GM19397 (cell line): ENCODE results near the gene PAFAH1B2.
"Not testable (repeated sequence)": the region's sequence is repeated elsewhere in the genome, so short reads cannot be mapped to it uniquely, and the experiment has no call there.

Experiments
- ATAC-seq: cut with Tn5 transposase; IDR thresholded peaks from one replicate; pipeline ENCODE4 v1.9.1; 2021; ENCODE audit warnings: mild to moderate bottlenecking, moderate library complexity; ENCODE audit not compliant: unreplicated experiment

The PAFAH1B2 gene

DNA sequence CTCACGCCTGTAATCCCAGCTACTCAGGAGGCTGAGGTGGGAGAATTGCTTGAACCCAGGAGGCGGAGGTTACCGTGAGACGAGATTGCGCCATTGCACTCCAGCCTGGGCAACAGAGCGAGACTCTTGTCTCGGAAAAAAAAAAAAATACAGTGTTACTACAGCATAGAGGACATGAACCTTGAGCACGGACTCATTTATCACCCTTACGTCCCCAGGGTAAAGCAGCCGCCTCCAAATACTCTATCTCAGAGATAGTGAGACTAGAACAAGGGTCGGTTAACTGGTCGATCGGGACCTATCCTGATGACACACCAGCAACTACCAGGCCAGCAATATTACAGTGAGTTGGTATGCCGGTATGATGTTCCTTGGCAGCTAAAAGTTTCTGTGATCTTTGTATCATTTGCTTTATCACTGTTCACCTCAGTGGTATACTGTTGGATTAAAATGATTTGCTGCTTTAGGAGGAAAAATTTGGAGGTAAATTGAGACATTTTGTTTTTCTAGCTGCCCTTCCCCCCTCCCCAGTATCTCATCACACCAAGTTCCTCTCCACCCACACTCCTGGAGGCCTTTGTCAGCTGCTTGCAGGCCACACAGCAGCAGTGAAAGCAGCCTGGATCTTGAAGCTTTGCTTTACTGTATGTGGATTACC is 27.4 kb downstream of the PAFAH1B2 start:
- no peak for ATAC-seq

GRCh38 chr11:117172724-117173421 is 28.8 kb downstream of the PAFAH1B2 start:
- no peak for ATAC-seq

DNA sequence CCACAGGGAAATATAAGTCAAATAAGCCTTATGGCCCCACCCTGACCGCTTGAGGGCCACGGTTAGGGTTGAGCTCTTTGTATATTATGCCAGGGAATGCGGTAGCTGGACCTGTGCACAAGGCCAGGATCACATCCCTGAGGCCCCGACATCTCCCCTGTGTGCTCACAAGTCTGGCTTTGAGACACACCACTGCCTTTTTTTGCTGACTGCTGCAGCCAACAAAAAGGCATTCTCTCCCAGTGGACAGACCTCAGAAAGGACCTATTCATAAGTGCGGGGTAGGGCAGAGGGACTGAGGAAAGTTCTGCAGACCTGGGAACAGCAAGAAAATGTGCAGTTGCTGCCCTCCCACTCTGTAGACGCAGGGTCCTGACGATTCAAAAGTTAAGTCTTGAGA is 31.0 kb downstream of the PAFAH1B2 start:
- no peak for ATAC-seq

DNA sequence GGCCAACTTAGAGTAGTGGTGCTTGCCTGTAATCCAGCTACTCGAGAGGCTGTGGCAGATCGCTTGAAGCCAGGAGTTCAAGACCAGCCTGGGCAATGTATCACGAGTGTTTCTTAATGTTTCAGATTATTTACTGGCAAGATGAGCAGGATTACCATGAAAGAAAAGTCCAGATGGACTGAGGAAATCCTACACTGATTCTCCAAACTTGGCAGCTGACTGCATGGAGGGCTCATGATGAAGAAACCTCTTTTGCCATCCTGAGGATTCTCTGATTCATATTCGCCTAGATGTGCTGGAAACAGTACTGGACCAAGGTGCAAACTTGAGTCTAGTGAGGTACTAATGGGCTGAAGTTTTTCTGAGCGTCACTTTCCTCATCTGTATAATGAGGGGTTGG is 31.7 kb downstream of the PAFAH1B2 start:
- ATAC-seq, result no peak

DNA sequence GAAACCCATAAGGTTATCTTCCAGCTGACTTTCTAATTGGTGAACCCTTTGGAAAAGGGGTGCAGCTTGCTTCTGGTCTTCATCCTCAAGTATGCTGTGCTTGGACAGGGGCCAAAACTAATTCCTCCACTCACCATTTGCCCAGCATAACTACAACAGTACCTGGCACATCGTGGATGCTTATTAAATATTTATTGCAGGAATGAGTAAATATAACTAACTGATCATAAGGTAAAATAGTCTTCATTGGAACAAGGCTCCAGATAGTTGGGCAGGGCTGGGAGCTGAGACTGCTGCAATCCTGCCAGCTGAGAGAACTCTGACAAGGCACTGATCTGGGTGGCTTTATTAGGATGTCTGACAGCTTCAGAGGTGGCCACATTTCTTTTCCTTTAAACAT is 32.1 kb downstream of the PAFAH1B2 start:
- no peak for ATAC-seq

DNA sequence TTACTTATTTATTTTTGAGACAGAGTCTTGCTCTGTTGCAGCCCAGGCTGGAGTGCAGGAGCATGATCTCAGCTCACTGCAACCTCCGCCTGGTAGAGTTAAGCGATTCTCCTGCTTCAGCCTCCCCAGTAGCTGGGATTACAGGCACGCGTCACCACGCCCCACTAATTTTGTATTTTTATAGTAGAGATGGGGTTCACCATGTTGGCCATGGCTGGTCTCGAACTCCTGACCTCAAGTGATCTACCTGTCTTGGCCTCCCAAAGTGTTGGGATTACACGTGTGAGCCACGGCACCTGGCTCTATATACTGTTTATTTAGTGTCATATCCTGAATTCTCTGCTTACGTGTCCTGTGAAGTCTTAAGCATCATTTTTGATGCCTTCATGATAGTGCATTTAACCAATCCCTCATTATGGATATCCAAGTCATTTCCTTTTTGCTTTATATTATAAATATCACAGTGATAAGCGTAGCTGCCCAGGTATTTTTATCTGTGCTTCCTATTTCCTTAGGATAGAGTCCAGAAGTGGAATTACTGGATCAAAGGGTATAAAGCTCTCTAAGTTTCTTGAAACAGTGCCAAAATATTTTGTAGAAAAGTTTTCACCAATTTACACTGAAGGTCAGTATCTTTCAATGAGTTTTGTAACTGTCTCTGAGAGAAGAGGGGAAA is 33.6 kb downstream of the PAFAH1B2 start:
- ATAC-seq, result no peak

DNA sequence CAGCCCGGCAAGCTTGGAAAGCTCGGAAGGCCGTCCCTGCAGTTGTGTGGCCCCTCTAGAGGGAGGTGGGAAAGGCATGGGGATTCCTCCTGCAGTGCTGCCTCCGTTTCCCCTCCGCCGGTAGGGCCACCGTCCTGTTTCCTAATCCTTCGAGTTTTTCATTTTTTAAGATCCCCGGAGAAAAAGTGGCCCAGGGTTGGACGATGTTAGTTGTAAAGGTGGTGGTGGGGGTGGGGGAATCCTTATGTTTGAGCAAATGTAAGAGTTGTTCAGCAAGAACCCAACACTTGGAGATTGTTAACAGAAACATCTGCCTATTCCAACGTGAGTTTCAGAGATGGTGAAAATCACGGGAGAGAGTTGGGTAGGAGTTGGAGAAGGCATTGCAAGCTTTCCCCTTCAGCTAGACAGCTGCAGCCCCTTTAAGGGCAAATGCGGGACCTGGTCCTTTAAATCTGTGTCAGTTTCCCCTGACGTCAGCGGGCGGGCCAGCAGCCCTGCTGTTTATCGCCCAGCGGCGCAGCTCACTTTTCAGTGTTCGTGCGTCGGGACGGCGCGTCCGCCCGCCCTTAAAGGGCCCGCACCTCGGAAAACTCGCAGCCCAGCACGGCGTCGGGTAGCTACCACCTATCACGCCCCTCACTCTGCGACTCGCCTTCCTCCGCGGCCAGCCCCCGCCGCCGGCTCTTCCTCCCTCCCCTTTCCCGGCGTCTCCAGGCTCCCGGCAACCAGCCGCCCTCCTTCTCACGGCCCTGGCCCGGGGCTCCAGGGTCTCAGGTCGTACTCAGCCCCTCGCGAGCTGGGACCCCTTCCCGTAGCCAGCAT is 34.3 kb downstream of the PAFAH1B2 start, which contains the start of gene SIDT2:
Gene SIDT2, plus strand, starts transcription at position 534 of the 825 bp plus-strand sequence. CDS start 521 bp downstream, outside the sequence.
- ATAC-seq, result peak; percentile 93

- ATAC-seq, result peak; percentile 18
Observed at GRCh38 chr11:117179048-117179999, 35.2 kb downstream of the PAFAH1B2 start.

DNA sequence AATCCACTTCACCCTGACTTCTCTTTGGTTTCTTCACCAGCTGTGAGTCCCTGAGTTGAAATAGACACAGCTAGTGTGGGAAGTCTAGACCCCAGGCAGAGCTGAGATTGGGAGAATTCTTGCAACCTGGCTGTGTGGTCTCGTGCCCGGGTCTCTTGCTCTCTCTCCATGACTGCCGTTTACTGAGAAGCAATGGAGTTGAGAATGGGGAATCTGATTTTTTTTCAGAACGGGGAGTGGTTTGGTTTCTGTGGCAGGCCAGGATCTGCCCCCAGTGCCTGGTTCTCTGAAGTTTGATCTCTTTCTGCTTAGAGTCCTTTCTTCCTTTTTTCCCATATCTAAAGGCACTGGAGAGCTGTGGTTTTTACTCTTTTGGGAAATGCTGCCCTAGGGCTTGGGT is 35.9 kb downstream of the PAFAH1B2 start:
- no peak for ATAC-seq

GRCh38 chr11:117180661-117181585 is 36.8 kb downstream of the PAFAH1B2 start:
- no peak for ATAC-seq

DNA sequence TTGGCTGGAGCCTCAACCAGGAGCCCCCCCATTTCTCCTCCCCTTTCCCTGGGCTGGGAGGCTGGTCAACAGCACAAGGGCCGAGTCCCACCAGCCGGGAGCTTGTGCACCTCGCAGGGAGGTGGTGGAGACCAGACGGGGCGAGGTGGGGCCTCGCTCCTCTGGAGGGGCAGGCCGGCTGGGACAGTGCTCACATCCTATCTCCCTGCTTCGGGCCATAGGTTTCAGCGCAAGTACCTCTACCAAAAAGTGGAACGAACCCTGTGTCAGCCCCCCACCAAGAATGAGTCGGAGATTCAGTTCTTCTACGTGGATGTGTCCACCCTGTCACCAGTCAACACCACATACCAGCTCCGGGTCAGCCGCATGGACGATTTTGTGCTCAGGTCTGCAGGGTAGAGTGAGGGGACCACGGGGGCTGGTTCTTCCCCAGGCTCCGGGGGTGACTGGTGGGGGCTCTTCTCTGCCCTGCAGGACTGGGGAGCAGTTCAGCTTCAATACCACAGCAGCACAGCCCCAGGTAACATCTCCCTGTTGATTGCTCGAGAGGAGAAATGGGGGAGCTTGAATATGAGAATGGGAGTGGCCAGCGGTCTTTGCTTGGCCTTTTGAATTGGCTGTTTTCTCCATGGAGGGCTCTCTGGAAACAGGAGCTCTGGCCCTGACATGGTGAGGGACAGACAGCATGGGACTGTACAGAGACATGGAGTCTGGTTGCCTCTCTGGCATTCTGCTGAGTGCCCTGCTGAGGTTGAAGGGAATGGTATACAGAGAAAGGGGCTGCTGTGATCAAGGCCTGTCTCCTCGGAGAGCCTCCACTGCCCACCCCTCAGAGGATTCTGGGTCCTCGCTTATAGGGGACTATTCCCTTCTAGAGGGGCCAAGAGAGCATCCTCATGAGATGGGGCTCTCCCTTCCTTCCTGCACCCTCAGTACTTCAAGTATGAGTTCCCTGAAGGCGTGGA is 37.8 kb downstream of the PAFAH1B2 start:
- no peak for ATAC-seq

GRCh38 chr11:117182551-117182935 is 38.5 kb downstream of the PAFAH1B2 start:
- ATAC-seq, result no peak

GRCh38 chr11:117183178-117183577 is 39.1 kb downstream of the PAFAH1B2 start:
- ATAC-seq, result not testable (repeated sequence)

- ATAC-seq, result no peak
Observed at GRCh38 chr11:117183724-117184349, 39.8 kb downstream of the PAFAH1B2 start.

- ATAC-seq, result no peak
Observed at GRCh38 chr11:117185736-117186430, 41.8 kb downstream of the PAFAH1B2 start.

DNA sequence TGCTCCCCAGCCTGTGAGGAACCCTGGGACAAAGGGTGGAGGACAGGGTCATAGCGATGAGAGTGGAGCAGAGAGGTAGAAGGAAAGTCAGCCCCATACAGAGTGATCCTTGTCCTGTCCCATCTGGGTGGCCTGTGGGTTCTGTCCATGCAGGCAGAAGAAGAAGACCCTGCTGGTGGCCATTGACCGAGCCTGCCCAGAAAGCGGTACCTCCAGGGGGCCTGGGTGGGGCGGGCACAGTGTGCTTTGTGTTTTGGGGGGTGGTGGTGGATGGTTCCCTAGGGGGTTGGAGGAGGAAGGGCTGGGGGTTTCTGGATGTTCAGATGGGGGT is 42.3 kb downstream of the PAFAH1B2 start:
- no peak for ATAC-seq

DNA sequence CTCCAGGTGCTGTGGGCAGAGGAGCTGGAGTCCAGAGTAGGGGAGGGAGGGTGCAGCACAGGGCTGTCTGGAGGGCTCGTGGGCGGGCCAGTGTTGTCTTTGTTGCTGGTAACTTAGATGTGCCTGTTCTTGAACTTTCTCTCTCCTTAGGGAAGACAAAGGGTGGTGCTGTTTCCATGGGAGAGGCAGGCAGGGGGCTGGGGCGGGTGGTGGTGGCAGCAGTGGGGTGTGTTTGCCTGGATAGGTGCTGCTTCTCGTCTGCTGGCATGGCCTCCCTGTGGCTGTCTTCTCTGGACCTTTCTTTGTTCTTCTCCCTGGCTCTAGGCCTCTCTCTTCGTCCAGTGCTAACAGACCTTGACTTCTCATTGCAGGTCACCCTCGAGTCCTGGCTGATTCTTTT is 42.9 kb downstream of the PAFAH1B2 start:
- no peak for ATAC-seq
